GM21423 (cell line): ENCODE measurements around the gene CRB2.

Experiments
- ATAC-seq: cut with Tn5 transposase; IDR thresholded peaks from one replicate; pipeline ENCODE4 v1.9.1; 2021; ENCODE audit warnings: mild to moderate bottlenecking, moderate library complexity; ENCODE audit not compliant: unreplicated experiment

CRB2 gene

GRCh38 chr9:123377211-123377971 is 21.4 kb downstream of the CRB2 start:
- ATAC-seq = no peak

GRCh38 chr9:123378025-123378424 is 22.0 kb downstream of the CRB2 start:
- no peak for ATAC-seq

- ATAC-seq = no peak
Observed at GRCh38 chr9:123378956-123379660, 23.1 kb downstream of the CRB2 start.

- ATAC-seq = no peak
Observed at GRCh38 chr9:123380852-123381705, 25.1 kb downstream of the CRB2 start.

GRCh38 chr9:123382653-123383511 is 26.9 kb downstream of the CRB2 start:
- ATAC-seq = no peak

- ATAC-seq = no peak
Observed at GRCh38 chr9:123383512-123384170, 27.6 kb downstream of the CRB2 start.

DNA sequence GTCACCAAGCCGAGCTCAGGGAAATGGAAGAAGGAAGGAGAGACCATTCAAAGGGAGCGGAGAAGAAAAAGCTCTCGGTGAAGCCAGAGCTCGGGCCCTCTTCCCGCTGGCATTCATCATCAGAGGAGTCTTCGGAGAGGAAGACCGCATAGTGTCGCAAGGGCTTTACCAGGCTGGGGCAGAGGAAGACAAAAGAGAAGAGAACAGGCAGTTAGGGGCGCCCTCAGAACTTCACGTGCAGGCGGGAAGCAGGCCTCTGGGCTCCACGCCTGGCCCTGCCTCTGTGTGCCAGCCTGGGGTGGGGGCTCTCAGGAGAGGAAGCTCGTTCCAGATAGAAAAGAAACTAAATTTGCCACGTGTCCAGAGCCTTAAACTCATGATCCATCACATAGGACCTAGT is 31.7 kb downstream of the CRB2 start:
- ATAC-seq = no peak

- ATAC-seq = no peak
Observed at GRCh38 chr9:123389070-123389469, 33.1 kb downstream of the CRB2 start.

- ATAC-seq = no peak
Observed at GRCh38 chr9:123389698-123390097, 33.7 kb downstream of the CRB2 start.

DNA sequence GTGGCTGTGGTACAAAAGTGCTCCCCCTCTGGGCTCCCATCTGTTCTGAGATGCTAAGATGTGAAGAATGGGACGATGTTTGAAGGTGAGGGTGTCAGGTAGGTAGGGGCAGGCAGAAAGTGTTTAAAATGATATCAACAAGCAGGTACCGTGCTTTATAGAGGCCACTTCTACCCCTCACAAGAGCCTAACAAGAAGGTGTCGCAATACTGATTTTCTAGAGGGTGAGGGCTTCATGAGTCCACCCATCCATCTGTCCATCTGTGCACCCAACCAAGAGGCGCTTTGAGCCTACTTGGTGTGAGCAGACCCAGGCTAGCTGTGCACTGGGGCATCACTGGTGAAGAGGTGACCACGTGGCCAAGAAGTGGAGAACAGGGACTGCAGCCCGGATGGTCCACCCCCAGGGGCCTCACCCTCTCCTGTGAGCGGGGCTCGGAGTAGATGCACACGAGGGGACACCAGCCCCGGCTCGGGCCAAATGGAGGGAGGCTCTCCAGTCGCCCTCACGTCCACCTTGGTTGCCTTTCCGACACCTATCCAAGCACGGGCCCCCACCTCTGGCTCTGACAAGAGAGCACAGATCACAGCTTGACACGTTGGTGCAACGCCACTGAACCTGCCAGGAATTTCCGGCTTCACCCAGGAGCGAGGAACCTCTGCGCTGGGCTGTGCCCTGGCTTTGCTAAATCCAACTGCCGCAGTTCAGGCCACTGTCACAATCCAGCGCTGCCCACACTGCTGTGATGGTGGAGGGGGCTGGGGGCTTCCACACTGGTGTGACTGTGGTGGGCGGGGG is 34.5 kb downstream of the CRB2 start:
- no peak for ATAC-seq

DNA sequence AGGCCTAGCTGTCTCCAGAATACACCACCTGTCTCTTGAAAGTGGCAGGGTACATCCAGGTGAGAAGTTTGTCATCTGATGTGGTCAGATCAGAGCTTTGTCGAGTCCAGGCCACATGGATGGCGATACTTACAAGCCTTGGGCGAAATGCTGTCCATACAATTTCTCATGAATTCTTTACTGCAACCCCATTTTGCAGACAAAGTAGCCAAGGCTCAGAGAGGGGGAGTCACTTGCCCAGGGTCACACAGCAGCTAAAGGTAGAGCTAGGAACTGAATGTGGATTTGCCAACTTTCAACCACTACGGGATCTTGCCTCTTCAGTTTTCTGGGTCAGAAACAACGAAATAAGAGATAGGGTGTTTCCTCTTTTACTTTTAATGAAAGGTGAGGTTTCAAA is 35.2 kb downstream of the CRB2 start:
- ATAC-seq = no peak

DNA sequence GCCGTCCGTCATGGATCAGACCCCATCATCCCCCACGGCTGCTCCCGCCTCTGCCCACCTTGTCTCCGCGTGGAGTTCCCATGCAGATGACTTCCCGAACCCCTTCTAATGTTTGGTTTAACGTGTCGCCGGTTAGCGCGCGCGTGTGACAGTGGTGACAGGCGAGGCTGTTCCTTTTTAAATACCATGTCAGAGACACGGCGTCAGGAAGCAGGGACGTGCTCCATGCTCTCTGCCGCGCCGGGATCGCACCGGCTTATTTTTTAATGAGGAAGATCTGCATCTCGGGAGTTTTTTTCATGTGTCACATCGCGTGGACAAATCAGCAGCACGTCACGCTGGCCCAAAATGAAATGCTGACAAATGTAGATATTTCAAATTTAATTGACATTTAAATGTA is 35.9 kb downstream of the CRB2 start:
- no peak for ATAC-seq

GRCh38 chr9:123392802-123393201 is 36.8 kb downstream of the CRB2 start:
- no peak for ATAC-seq

GRCh38 chr9:123394291-123395235 is 38.6 kb downstream of the CRB2 start:
- no peak for ATAC-seq

GRCh38 chr9:123395276-123395688 is 39.3 kb downstream of the CRB2 start:
- ATAC-seq = no peak

DNA sequence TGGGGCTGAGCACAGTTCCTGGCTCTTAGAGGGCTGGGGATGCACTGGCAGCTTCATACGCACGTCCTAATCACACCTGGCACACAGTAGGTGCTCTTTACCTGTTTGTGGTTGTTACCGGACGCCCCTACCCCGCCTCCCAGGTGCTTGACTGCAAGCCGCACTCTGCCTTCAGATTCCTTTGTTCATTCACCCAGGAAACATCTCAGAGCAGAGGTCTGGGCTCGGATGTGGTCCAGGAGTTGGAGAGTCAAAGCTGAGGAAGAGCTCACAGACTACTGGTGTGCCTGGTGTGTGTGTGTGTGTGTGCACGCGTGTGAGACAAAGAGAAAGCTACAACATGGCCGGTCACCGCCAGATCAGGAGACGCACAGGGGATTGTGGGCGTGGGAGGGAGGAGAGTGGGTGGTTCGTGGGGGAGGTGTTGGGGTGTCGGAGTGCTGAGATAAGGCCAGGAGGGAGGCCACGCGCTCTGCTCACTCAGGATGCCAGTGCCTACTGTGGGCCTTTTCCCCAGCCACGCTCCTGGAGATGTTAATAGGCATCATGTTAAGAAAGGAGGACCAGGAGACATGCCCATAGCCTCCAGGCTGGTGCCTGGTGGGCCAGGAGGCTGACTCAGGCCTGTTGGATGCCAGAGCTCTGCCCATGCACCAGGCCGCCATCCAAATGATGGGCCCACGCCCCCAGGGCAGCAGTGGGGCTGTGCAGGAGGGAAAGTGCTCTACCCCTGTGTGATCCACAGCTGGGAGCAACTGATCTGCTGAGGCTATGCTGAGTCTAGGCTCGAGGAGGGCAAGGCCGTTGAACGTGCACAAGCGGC is 39.9 kb downstream of the CRB2 start:
- no peak for ATAC-seq

DNA sequence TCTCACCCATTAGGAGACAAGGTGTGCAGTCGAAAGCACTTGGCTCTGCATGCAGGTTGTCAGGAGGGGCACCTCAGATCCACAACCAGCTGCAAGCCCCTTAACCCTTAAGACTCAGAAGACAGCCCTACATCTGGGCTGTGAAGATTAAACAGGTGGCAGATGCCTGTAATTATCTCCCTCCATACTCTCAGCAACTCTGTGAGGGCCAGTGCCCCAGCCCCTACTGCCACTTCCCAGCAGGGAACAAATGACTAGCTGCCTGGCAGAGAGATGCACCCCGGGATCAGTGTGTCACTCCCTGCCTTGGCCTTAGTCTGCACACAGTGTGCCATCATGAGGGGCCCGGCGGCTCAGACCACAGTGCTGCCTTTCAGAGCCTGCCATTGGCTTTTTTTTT is 42.0 kb downstream of the CRB2 start:
- no peak for ATAC-seq
